ENCODE measurements around the gene TTLL8.

The TTLL8 gene

DNA sequence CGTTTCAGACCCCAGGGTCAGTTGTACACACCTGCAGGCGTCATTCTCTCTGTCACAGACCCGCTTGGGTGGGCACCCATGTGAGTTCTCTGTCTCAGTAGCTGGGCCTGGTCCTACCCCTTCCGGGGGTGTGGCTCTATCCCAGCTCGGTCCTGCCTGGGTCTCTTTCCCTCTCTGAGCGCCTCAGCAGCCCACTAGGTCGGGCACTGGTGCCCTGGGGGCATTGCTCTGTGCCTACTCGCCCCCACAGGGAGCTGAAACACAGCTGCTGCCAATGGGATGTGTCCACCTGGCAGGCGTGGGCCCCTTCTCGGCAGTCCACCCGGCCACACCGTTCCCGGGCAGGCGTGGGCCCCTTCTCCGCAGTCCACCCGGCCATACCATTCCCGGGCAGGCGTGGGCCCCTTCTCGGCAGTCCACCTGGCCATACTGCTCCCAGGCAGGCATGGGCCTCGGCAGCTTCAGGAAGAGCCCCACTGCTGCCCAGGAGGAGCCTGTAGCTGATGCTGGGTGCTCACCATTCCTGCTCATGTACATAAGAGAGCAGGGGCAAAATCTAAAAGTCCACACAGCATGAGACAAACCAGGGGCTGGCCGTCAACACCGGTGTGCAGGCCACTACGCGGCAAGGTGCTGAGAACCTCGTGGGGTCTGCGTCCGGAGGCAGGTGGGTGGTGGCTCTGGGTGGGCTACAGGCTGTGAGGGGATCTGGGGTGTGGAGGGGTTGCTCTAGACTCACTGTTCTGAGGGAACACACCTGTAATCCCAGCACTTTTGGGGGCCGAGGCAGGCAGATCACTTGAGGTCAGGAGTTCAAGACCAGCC is 14.8 kb upstream of the TTLL8 start:
- no peak overlapping the region for H3K4me2 ChIP-seq
- H4K20me1 ChIP-seq (ENCODE audit: insufficient read depth), result no peaks in the 10 kb centered on the region
- peaks cover 7% of the 10 kb centered on the region; the same call in 1 of the 2 replicates for H3K27me3 ChIP-seq (ENCODE audit: insufficient read depth, low read depth)
- no peaks in the 10 kb centered on the region for H3K4me1 ChIP-seq (ENCODE audit: low read depth, poor library complexity, severe bottlenecking)
- no peaks in the 10 kb centered on the region for H3K36me3 ChIP-seq (ENCODE audit: insufficient read depth)
- no peak overlapping the region for H3K4me3 ChIP-seq (IDR thresholded peaks at IDR 0.05; ENCODE audit: insufficient read depth, low read depth, low read length)
- H3K9ac ChIP-seq, result no peak overlapping the region
- TF ChIP-seq, protein P1, sequence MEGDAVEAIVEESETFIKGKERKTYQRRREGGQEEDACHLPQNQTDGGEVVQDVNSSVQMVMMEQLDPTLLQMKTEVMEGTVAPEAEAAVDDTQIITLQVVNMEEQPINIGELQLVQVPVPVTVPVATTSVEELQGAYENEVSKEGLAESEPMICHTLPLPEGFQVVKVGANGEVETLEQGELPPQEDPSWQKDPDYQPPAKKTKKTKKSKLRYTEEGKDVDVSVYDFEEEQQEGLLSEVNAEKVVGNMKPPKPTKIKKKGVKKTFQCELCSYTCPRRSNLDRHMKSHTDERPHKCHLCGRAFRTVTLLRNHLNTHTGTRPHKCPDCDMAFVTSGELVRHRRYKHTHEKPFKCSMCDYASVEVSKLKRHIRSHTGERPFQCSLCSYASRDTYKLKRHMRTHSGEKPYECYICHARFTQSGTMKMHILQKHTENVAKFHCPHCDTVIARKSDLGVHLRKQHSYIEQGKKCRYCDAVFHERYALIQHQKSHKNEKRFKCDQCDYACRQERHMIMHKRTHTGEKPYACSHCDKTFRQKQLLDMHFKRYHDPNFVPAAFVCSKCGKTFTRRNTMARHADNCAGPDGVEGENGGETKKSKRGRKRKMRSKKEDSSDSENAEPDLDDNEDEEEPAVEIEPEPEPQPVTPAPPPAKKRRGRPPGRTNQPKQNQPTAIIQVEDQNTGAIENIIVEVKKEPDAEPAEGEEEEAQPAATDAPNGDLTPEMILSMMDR (conservative IDR thresholded peaks at IDR 0.05; ENCODE audit: low read depth, low read length), result no peak
- no peaks in the 10 kb centered on the region for H3K79me2 ChIP-seq (ENCODE audit: insufficient read depth, low read depth)
- H3K27ac ChIP-seq, result no peak overlapping the region
- no peak overlapping the region for H2AFZ ChIP-seq (ENCODE audit: low read depth)

DNA sequence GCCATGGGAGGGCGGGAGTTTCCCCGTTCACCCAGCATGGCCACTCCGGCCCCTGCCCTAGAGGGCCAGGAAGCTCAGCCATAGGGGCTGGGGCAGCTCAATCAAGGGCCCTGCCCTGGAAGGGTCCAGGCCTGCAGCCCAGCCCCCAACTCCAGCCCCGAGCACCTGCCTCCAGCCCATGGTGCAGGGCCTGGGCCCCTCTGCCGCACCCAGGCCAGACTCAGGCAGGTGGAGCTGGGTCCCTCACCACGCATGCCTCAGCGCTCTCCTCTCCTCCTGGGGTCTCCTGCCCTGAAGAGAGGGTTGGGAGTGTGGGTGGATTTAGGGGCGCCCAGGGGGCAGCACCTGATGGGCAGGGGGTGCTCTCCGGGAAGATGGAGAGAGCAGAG is 14.1 kb upstream of the TTLL8 start:
- Histone ChIP-seq H4K20me1 (ENCODE audit: insufficient read depth) (no peaks in the 10 kb centered on the region), H3K27ac (no peak overlapping the region), H3K4me1 (ENCODE audit: low read depth, poor library complexity, severe bottlenecking) (no peaks in the 10 kb centered on the region), H3K4me3 (IDR thresholded peaks at IDR 0.05; ENCODE audit: insufficient read depth, low read depth, low read length) (no peak overlapping the region), H2AFZ (ENCODE audit: low read depth) (no peak overlapping the region), H3K36me3 (ENCODE audit: insufficient read depth) (no peaks in the 10 kb centered on the region), H3K79me2 (ENCODE audit: insufficient read depth, low read depth) (no peaks in the 10 kb centered on the region), H3K9ac (no peak overlapping the region), H3K27me3 (ENCODE audit: insufficient read depth, low read depth) (peaks cover 7% of the 10 kb centered on the region; the same call in 1 of the 2 replicates), H3K4me2 (no peak overlapping the region)
- TF ChIP-seq, protein P1 (conservative IDR thresholded peaks at IDR 0.05; ENCODE audit: low read depth, low read length), result no peak

DNA sequence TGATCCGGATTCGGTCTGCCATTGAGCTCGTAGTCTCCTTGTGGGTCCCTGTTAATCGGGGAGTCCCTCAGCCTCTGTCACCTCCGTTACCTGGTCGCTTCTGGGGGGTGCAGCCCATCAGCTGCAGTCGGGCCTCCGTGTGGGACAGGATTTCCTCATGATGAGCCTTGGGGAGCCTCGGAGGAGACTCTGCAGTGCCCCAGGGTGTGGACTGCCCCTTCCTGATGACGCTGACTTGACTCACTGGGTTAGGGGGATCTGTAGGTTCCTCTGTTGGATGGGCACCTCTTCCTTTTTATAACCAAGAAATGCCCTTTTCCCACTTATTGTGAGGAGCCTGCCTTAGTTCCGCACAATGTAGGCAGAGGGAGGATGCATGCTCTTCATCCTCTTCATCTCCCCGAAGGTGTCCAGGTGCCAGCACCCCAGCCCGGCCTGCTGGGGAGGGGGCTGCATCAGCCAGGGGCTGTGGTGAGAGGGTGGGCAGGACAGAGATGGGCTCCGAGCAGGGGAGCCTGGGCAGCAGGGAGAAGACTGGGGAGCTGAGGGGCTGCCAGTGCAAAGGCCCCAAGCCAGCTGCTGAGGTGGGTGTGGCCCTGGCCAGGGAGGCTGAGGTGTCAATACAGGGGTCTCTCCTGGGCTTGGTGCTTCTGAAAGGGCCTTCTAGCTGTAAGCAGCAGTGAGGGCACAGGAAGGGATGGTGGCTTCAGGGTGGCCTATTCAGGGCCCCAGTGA is 13.5 kb upstream of the TTLL8 start:
- Histone ChIP-seq H3K9ac (no peak overlapping the region), H3K4me2 (no peak overlapping the region), H3K27me3 (ENCODE audit: insufficient read depth, low read depth) (peaks cover 7% of the 10 kb centered on the region; the same call in 1 of the 2 replicates), H4K20me1 (ENCODE audit: insufficient read depth) (no peaks in the 10 kb centered on the region), H3K79me2 (ENCODE audit: insufficient read depth, low read depth) (no peaks in the 10 kb centered on the region), H3K4me3 (IDR thresholded peaks at IDR 0.05; ENCODE audit: insufficient read depth, low read depth, low read length) (no peak overlapping the region), H3K27ac (no peak overlapping the region), H3K4me1 (ENCODE audit: low read depth, poor library complexity, severe bottlenecking) (no peaks in the 10 kb centered on the region), H2AFZ (ENCODE audit: low read depth) (no peak overlapping the region), H3K36me3 (ENCODE audit: insufficient read depth) (no peaks in the 10 kb centered on the region)
- TF ChIP-seq, protein P1 (conservative IDR thresholded peaks at IDR 0.05; ENCODE audit: low read depth, low read length), result no peak

DNA sequence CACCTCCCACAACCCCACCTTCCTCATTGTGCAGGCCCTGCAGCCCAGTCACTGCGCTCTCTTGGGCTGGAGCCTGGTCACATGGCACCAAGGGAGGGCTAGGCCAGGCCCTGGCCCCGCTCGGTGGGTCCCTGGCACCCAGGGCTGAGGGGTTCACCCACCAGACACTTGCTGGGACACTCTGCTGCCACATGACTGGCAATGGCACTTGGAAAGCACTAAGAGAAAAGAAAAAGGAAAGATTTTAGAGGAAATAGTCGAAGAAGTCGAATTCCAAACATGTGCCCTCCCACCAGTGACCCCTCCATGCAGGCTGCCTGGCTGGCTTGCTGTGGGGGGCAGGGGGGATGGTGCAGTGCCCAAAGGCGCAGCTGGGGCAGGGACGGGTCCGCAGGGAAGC is 12.3 kb upstream of the TTLL8 start:
- H3K36me3 ChIP-seq (ENCODE audit: insufficient read depth), result no peaks in the 10 kb centered on the region
- no peak overlapping the region for H3K4me3 ChIP-seq (IDR thresholded peaks at IDR 0.05; ENCODE audit: insufficient read depth, low read depth, low read length)
- H3K79me2 ChIP-seq (ENCODE audit: insufficient read depth, low read depth), result no peaks in the 10 kb centered on the region
- H3K27ac ChIP-seq, result no peak overlapping the region
- peaks cover 7% of the 10 kb centered on the region; the same call in 1 of the 2 replicates for H3K27me3 ChIP-seq (ENCODE audit: insufficient read depth, low read depth)
- TF ChIP-seq, protein P1 (conservative IDR thresholded peaks at IDR 0.05; ENCODE audit: low read depth, low read length), result no peak
- no peaks in the 10 kb centered on the region for H3K4me1 ChIP-seq (ENCODE audit: low read depth, poor library complexity, severe bottlenecking)
- H4K20me1 ChIP-seq (ENCODE audit: insufficient read depth), result no peaks in the 10 kb centered on the region
- no peak overlapping the region for H2AFZ ChIP-seq (ENCODE audit: low read depth)
- H3K4me2 ChIP-seq, result no peak overlapping the region
- no peak overlapping the region for H3K9ac ChIP-seq
